SU-DHL-6 (cell line): Measurements from ENCODE around the gene CTU1.

Experiments used
- CTCF ChIP-seq: fragments of 200-600 bp; sonication (generic); IDR thresholded peaks from one replicate; pipeline ENCODE4 v1.5.1; 2017; ENCODE audit warnings: antibody characterized with exemption, mild to moderate bottlenecking, low read length, moderate library complexity; ENCODE audit not compliant: insufficient read depth, poor library complexity, severe bottlenecking
- EZH2phosphoT487 ChIP-seq: fragments of 200-600 bp; sonication (generic), shearing (Covaris generic); conservative IDR thresholded peaks from 2 replicates; pipeline ENCODE4 v1.6.1; 2018; ENCODE audit warnings: mild to moderate bottlenecking, antibody characterized with exemption, low read length, moderate library complexity, mixed read lengths

GRCh38 chr19:51138549-51138979 is 30.4 kb upstream of the CTU1 start:
- TF ChIP-seq CTCF, result no peak
- TF ChIP-seq EZH2phosphoT487, result no peak
